H9 (cell line): ENCODE results near the gene KIF6. TPM values are rescaled to one million over a fixed set of nuclear protein-coding genes. Genes with fewer than 3 reads are reported as not detected.

ENCODE experiments used
- DNase-seq: peaks from one replicate; pipeline ENCODE4 v3.0.0-alpha.2; 2017
- H2AFZ ChIP-seq: one replicate; pipeline ENCODE4 v1.6.1; 2013; ENCODE audit warnings: mild to moderate bottlenecking, low read length, control low read depth, moderate library complexity
- H2AK5ac ChIP-seq: 2 replicates; pipeline ENCODE4 v1.6.1; 2013; ENCODE audit warnings: low read length, control low read depth, mixed read lengths; ENCODE audit not compliant: insufficient read length
- H2BK120ac ChIP-seq: one replicate; pipeline ENCODE4 v1.6.1; 2013; ENCODE audit warnings: low read depth, mild to moderate bottlenecking, low read length, control low read depth, inconsistent platforms; ENCODE audit not compliant: poor library complexity, severe bottlenecking
- H2BK12ac ChIP-seq: 2 replicates; pipeline ENCODE4 v1.6.1; 2013; ENCODE audit warnings: low read length, control low read depth, mixed read lengths, low read depth; ENCODE audit not compliant: insufficient read length
- H2BK15ac ChIP-seq: 2 replicates; pipeline ENCODE4 v1.6.1; 2013; ENCODE audit warnings: low read depth, low read length, control low read depth
- H2BK20ac ChIP-seq: one replicate; pipeline ENCODE4 v1.6.1; 2013; ENCODE audit warnings: low read depth, mild to moderate bottlenecking, low read length, control low read depth, inconsistent platforms; ENCODE audit not compliant: poor library complexity, severe bottlenecking
- H2BK5ac ChIP-seq: 2 replicates; pipeline ENCODE4 v1.6.1; 2013; ENCODE audit warnings: low read length, control low read depth, mixed read lengths; ENCODE audit not compliant: insufficient read length
- H3K14ac ChIP-seq: 2 replicates; pipeline ENCODE4 v1.6.1; 2013; ENCODE audit warnings: low read length, control low read depth; ENCODE audit not compliant: insufficient read depth
- H3K18ac ChIP-seq: 2 replicates; pipeline ENCODE4 v1.6.1; 2013; ENCODE audit warnings: low read depth, mild to moderate bottlenecking, mixed read lengths, low read length, control low read depth; ENCODE audit not compliant: insufficient read length
- H3K23ac ChIP-seq: 2 replicates; pipeline ENCODE4 v1.6.1; 2013; ENCODE audit warnings: low read length, control low read depth, mixed read lengths, low read depth; ENCODE audit not compliant: insufficient read length
- H3K23me2 ChIP-seq: 2 replicates; pipeline ENCODE4 v1.6.1; 2013; ENCODE audit warnings: low read depth, mild to moderate bottlenecking, mixed read lengths, low read length, control low read depth; ENCODE audit not compliant: insufficient read length, poor library complexity, severe bottlenecking
- H3K27ac ChIP-seq: 2 replicates; pipeline ENCODE4 v1.5.1; 2013; ENCODE audit warnings: low read length, control low read depth, mixed read lengths, low read depth; ENCODE audit not compliant: insufficient read length
- H3K27me3 ChIP-seq: 2 replicates; pipeline ENCODE4 v1.6.1; 2013; ENCODE audit warnings: low read length, control low read depth, inconsistent platforms; ENCODE audit not compliant: insufficient read depth
- H3K4ac ChIP-seq: 2 replicates; pipeline ENCODE4 v1.6.1; 2013; ENCODE audit warnings: low read depth, mild to moderate bottlenecking, control low read depth, inconsistent platforms, low read length, moderate library complexity
- H3K4me1 ChIP-seq: 2 replicates; pipeline ENCODE4 v1.6.1; 2013; ENCODE audit warnings: low read length, control low read depth, inconsistent platforms; ENCODE audit not compliant: insufficient read depth
- H3K4me2 ChIP-seq: 2 replicates; pipeline ENCODE4 v1.6.1; 2013; ENCODE audit warnings: low read length, control low read depth, mixed read lengths; ENCODE audit not compliant: insufficient read length, insufficient read depth
- H3K56ac ChIP-seq: 2 replicates; pipeline ENCODE4 v1.6.1; 2013; ENCODE audit warnings: low read depth, mild to moderate bottlenecking, mixed read lengths, low read length, control low read depth; ENCODE audit not compliant: insufficient read length
- H3K79me1 ChIP-seq: 2 replicates; pipeline ENCODE4 v1.6.1; 2013; ENCODE audit warnings: low read depth, mild to moderate bottlenecking, moderate library complexity, low read length, control low read depth, inconsistent platforms; ENCODE audit not compliant: insufficient read depth, poor library complexity, severe bottlenecking
- H3K79me2 ChIP-seq: 2 replicates; pipeline ENCODE4 v1.6.1; 2013; ENCODE audit warnings: low read length, control low read depth, inconsistent platforms; ENCODE audit not compliant: insufficient read depth
- H3K9ac ChIP-seq: 2 replicates; pipeline ENCODE4 v1.6.1; 2013; ENCODE audit warnings: low read length, control low read depth, mixed read lengths; ENCODE audit not compliant: insufficient read length; ENCODE audit errors: extremely low read depth
- H3K9me3 ChIP-seq: one replicate; pipeline ENCODE4 v1.6.1; 2013; ENCODE audit warnings: low read depth, low read length, inconsistent platforms; ENCODE audit not compliant: control insufficient read depth
- H3T11ph ChIP-seq: one replicate; pipeline ENCODE4 v1.6.1; 2013; ENCODE audit warnings: mild to moderate bottlenecking, low read length, control low read depth, inconsistent platforms
- H4K20me1 ChIP-seq: one replicate; pipeline ENCODE4 v1.6.1; 2013; ENCODE audit not compliant: control insufficient read depth, insufficient read length, insufficient read depth
- H4K5ac ChIP-seq: 2 replicates; pipeline ENCODE4 v1.6.1; 2013; ENCODE audit warnings: low read depth, mild to moderate bottlenecking, mixed read lengths, low read length, control low read depth; ENCODE audit not compliant: insufficient read length
- H4K8ac ChIP-seq: replicated peaks from 2 replicates; pipeline ENCODE4 v1.6.1; 2013; ENCODE audit warnings: low read length, control low read depth, mixed read lengths, low read depth; ENCODE audit not compliant: insufficient read length
- H4K91ac ChIP-seq: 2 replicates; pipeline ENCODE4 v1.6.1; 2013; ENCODE audit warnings: low read depth, mild to moderate bottlenecking, moderate library complexity, mixed read lengths, low read length, control low read depth; ENCODE audit not compliant: insufficient read length
- H3K27ac Mint-ChIP-seq, 3 experiments: 2 replicates in 2 of 3; 3 replicates in 1 of 3; pipeline ENCODE4 v1.8.0; 2020 to 2021; ENCODE audit warnings: mixed read lengths in 3 of 3, mild to moderate bottlenecking in 1 of 3, moderate library complexity in 1 of 3
- H3K27me3 Mint-ChIP-seq: 2 replicates; pipeline ENCODE4 v1.8.0; 2021; ENCODE audit warnings: low read depth, mild to moderate bottlenecking, moderate library complexity, mixed read lengths
- H3K36me3 Mint-ChIP-seq, 3 experiments: 2 replicates in 2 of 3; 3 replicates in 1 of 3; pipeline ENCODE4 v1.8.0; 2020 to 2021; ENCODE audit warnings: low read depth in 3 of 3, mixed read lengths in 3 of 3; ENCODE audit not compliant: insufficient read depth in 1 of 3
- H3K4me1 Mint-ChIP-seq, 2 experiments: 2 replicates each; pipeline ENCODE4 v1.8.0; 2020; ENCODE audit warnings: mixed read lengths in 2 of 2
- H3K4me3 Mint-ChIP-seq, 2 experiments: 2 replicates in 1 of 2; 3 replicates in 1 of 2; pipeline ENCODE4 v1.8.0; 2020 to 2021; ENCODE audit warnings: mild to moderate bottlenecking in 2 of 2, mixed read lengths in 2 of 2, moderate library complexity in 1 of 2
- H3K9me3 Mint-ChIP-seq, 2 experiments: 2 replicates in 1 of 2; 3 replicates in 1 of 2; pipeline ENCODE4 v1.8.0; 2020; ENCODE audit warnings: mild to moderate bottlenecking in 2 of 2, mixed read lengths in 2 of 2, moderate library complexity in 1 of 2
- WGBS: extraction: QIAGEN DNeasy Blood & Tissue Kit; methylation state at CpG from one replicate; pipeline ENCODE4 v1.1.7; 2013; ENCODE audit warnings: missing lambda C conversion rate, low lambda C conversion rate, mixed read lengths; ENCODE audit not compliant: insufficient read length; ENCODE audit errors: extremely low coverage; 5-methylcytosine and 5-hydroxymethylcytosine counted together
- total RNA-seq: library from RNA; stranded (reverse); gene quantifications from 2 replicates; pipeline ENCODE4 v1.2.1, GENCODE V29; 2021
- TF ChIP-seq, protein P1 (sequence below): fragments of 200-600 bp; sonication (generic); conservative IDR thresholded peaks from 3 replicates; pipeline ENCODE4 v1.8.0; 2021; ENCODE audit warnings: antibody characterized with exemption, mild to moderate bottlenecking

KIF6 gene
- total RNA-seq, 1 experiment from 2014 or later = 0.63 TPM

DNA sequence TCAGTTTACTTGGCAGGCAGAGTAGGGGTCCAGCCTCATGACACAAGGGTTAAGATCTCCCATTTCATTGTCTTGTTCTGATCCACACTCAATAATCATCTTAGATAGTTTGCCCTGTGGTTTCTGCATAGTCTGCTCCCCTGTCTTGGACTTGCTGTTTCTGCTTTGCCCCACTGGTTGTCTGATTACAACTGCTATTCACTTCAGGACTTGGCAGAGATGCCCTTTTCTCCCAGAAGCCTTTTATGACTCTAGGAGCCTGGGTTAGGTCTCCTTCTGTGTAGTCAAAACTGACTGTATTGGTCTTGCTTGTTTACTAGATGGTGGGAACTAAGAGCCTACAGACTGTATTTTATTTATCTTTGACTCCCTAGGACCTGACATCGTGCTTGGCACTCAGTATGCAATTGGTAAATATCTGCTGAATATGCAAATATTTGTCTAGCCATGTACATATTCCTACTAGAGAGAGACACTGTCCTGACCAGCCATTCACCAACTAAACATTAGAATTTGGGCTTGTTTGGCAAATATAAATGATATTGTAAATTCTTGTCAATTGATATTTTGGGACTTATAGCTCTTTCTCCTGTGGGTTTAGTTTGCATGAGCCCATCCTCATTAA is 236.8 kb downstream of the KIF6 start:
- H3T11ph ChIP-seq = no peak overlapping the region
- Mint-ChIP-seq H3K4me1 (peaks cover 0 to 2% of the 10 kb centered on the region in 2 experiments; a peak in 1 of 4 replicates), H3K36me3 (peaks cover 0 to 2% (median 0%) of the 10 kb centered on the region in 3 experiments; a peak in 1 of 7 replicates), H3K27ac (no peak overlapping the region), H3K27me3 (no peaks in the 10 kb centered on the region), H3K4me3 (no peak overlapping the region), H3K9me3 (no peaks in the 10 kb centered on the region)
- H3K14ac ChIP-seq = no peak overlapping the region
- no peaks in the 10 kb centered on the region for H4K20me1 ChIP-seq
- H3K79me2 ChIP-seq = no peaks in the 10 kb centered on the region
- H2BK5ac ChIP-seq = no peak overlapping the region
- WGBS = no CpG with 5 or more reads among the region's 1 CpG
- no peak overlapping the region for H3K4ac ChIP-seq
- H4K8ac ChIP-seq = no peak overlapping the region
- no peak overlapping the region for H2AK5ac ChIP-seq
- DNase-seq = no peak
- H2BK20ac ChIP-seq = no peak overlapping the region
- no peak overlapping the region for H3K4me2 ChIP-seq
- TF ChIP-seq, protein P1, sequence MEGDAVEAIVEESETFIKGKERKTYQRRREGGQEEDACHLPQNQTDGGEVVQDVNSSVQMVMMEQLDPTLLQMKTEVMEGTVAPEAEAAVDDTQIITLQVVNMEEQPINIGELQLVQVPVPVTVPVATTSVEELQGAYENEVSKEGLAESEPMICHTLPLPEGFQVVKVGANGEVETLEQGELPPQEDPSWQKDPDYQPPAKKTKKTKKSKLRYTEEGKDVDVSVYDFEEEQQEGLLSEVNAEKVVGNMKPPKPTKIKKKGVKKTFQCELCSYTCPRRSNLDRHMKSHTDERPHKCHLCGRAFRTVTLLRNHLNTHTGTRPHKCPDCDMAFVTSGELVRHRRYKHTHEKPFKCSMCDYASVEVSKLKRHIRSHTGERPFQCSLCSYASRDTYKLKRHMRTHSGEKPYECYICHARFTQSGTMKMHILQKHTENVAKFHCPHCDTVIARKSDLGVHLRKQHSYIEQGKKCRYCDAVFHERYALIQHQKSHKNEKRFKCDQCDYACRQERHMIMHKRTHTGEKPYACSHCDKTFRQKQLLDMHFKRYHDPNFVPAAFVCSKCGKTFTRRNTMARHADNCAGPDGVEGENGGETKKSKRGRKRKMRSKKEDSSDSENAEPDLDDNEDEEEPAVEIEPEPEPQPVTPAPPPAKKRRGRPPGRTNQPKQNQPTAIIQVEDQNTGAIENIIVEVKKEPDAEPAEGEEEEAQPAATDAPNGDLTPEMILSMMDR = no peak
- H2AFZ ChIP-seq = no peak overlapping the region
- no peak overlapping the region for H3K18ac ChIP-seq
- H3K27me3 ChIP-seq = no peaks in the 10 kb centered on the region
- no peak overlapping the region for H2BK15ac ChIP-seq
- no peak overlapping the region for H3K56ac ChIP-seq
- no peak overlapping the region for H3K23ac ChIP-seq
- no peak overlapping the region for H3K9ac ChIP-seq
- no peaks in the 10 kb centered on the region for H3K23me2 ChIP-seq
- no peak overlapping the region for H4K5ac ChIP-seq
- no peak overlapping the region for H2BK120ac ChIP-seq
- no peak overlapping the region for H2BK12ac ChIP-seq
- H4K91ac ChIP-seq = no peak overlapping the region
- H3K27ac ChIP-seq = no peak overlapping the region
- no peaks in the 10 kb centered on the region for H3K79me1 ChIP-seq
- H3K9me3 ChIP-seq = no peaks in the 10 kb centered on the region
- H3K4me1 ChIP-seq = no peaks in the 10 kb centered on the region
